ENCODE data around the gene FBXL14. TPM values are rescaled to one million over a fixed set of nuclear protein-coding genes. Genes with fewer than 3 reads are reported as not detected.

FBXL14 gene, protein sequence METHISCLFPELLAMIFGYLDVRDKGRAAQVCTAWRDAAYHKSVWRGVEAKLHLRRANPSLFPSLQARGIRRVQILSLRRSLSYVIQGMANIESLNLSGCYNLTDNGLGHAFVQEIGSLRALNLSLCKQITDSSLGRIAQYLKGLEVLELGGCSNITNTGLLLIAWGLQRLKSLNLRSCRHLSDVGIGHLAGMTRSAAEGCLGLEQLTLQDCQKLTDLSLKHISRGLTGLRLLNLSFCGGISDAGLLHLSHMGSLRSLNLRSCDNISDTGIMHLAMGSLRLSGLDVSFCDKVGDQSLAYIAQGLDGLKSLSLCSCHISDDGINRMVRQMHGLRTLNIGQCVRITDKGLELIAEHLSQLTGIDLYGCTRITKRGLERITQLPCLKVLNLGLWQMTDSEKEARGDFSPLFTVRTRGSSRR
- 8.6 and 13.5 TPM in 2 replicates for total RNA-seq
- 10.7 and 11.7 TPM in 2 replicates for polyA plus RNA-seq

DNA sequence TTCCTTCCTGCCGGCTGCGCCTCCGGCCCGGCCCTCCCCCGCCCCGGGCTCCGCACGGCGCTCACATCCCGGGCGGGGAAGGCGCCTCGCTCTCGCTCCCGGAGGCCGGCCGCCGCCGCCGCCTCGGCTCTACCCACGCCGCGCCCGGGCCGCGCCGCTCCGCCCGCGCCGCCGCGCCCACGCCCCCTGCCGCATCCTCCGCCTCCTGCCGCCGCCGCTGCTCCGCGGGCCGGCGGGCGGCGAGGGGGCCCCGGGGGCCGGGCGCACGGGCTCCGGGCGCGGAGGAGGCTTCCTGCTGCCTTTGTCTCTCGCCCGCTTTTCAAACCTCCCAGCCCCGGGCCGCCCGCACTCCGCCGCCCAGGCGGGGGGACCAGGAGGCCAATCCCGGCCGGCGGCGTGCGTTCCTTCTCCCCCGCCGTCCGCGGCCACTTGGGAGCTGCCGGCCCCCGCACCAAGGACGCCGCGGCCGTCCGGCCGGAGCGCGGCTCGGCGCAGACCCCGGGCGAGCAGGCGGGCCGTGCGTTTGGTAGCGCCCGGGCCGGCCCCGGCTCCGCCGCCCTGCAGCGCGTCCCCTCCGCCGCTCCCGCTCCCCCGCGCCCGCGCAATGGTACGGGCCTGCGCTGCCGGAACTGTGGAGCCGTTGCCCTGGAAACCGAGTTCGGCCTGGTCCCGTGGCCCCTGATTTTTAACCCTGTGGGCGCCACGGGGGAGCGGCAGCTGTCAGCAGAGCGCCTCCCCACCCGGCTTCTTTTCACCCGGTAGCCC lies at the start of gene FBXL14:
Gene FBXL14 (minus strand): TSS at position 321 of the 765 bp plus-strand sequence. CDS start 515 bp downstream, outside the sequence.
- H3K9me2 ChIP-seq (replicated peaks; ENCODE audit: insufficient read depth) = no peaks in the 10 kb centered on the region
- H3K4me1 ChIP-seq (ENCODE audit: insufficient read depth) = peaks cover 39% of the 10 kb centered on the region
- no peaks in the 10 kb centered on the region for H3K9me3 ChIP-seq (ENCODE audit: low read depth)
- no peak for TF ChIP-seq EZH2 (IDR thresholded peaks at IDR 0.05; ENCODE audit: borderline replicate concordance)
- no peak for TF ChIP-seq EZH2phosphoT487 (IDR thresholded peaks at IDR 0.05; ENCODE audit: low read depth, severe bottlenecking, unreplicated experiment)
- TF ChIP-seq, protein P1, sequence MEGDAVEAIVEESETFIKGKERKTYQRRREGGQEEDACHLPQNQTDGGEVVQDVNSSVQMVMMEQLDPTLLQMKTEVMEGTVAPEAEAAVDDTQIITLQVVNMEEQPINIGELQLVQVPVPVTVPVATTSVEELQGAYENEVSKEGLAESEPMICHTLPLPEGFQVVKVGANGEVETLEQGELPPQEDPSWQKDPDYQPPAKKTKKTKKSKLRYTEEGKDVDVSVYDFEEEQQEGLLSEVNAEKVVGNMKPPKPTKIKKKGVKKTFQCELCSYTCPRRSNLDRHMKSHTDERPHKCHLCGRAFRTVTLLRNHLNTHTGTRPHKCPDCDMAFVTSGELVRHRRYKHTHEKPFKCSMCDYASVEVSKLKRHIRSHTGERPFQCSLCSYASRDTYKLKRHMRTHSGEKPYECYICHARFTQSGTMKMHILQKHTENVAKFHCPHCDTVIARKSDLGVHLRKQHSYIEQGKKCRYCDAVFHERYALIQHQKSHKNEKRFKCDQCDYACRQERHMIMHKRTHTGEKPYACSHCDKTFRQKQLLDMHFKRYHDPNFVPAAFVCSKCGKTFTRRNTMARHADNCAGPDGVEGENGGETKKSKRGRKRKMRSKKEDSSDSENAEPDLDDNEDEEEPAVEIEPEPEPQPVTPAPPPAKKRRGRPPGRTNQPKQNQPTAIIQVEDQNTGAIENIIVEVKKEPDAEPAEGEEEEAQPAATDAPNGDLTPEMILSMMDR (IDR thresholded peaks at IDR 0.05; ENCODE audit: poor library complexity) = no peak
- H3K79me2 ChIP-seq = peaks cover 47% of the 10 kb centered on the region
- 3% methylated on average over 35 of the region's 115 CpGs for WGBS (ENCODE audit: low lambda C conversion rate, missing lambda C conversion rate)
- peak within 1 kb of the TSS; percentile 64 for H2AFZ ChIP-seq
- no peaks in the 10 kb centered on the region for H3K27me3 ChIP-seq
- no peaks in the 10 kb centered on the region for H3K36me3 ChIP-seq (replicated peaks; ENCODE audit: insufficient read depth, low read depth)
- H3K27ac ChIP-seq = peak within 1 kb of the TSS; percentile 97
- peaks cover 35% of the 10 kb centered on the region for H4K20me1 ChIP-seq (ENCODE audit: insufficient read depth, poor library complexity, severe bottlenecking)
- H3K4me3 ChIP-seq = peak within 1 kb of the TSS; percentile 94
- H3K4me2 ChIP-seq = peak within 1 kb of the TSS; percentile 97
- peak; percentile 95 for DNase-seq (ENCODE audit: low spot score)

DNA sequence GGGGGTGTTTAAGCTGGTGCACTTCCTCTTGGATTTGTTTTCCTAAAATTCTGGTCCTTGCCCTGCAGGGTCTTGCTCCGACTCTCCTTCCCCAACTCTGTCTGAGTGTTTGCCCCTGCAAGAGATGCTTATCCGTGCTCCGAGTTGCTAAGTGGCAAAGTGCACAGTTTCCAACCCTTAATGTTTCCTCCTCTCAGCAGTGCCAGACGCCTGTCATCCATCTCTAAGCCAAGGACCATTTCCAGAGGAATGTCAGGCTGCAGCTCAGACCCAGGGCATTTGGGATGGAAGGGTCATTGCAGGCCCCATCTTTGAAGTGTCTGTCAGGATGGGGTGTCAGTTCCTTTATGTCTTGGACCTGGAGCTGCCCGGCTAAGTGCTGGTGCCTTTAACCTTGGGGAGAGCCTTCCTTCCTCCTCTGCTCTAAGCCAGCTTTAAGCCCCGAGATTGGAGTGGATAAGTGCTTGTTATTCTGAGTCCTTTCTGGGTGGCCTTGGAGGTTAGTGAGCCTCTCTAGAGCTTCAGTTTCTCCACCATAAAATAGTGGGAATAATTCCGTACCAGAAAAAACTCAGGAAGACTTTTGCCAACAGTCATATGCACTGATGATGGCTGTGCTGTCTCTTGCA lies 49.6 kb upstream of the FBXL14 start:
- TF ChIP-seq EZH2 (IDR thresholded peaks at IDR 0.05; ENCODE audit: borderline replicate concordance) = no peak
- TF ChIP-seq, protein P1 (IDR thresholded peaks at IDR 0.05; ENCODE audit: poor library complexity) = no peak
- TF ChIP-seq EZH2phosphoT487 (IDR thresholded peaks at IDR 0.05; ENCODE audit: low read depth, severe bottlenecking, unreplicated experiment) = no peak
- no peaks in the 10 kb centered on the region for H3K27me3 ChIP-seq
- no peaks in the 10 kb centered on the region for H3K9me2 ChIP-seq (replicated peaks; ENCODE audit: insufficient read depth)
- H3K9me3 ChIP-seq (ENCODE audit: low read depth) = no peaks in the 10 kb centered on the region
- no peak overlapping the region for H3K4me2 ChIP-seq
- H3K36me3 ChIP-seq (replicated peaks; ENCODE audit: insufficient read depth, low read depth) = no peaks in the 10 kb centered on the region
- H3K4me1 ChIP-seq (ENCODE audit: insufficient read depth) = peaks cover 10% of the 10 kb centered on the region
- no peak overlapping the region for H3K4me3 ChIP-seq
- H4K20me1 ChIP-seq (ENCODE audit: insufficient read depth, poor library complexity, severe bottlenecking) = no peaks in the 10 kb centered on the region
- no peak overlapping the region for H3K27ac ChIP-seq
- no peak for DNase-seq (ENCODE audit: low spot score)
- no peaks in the 10 kb centered on the region for H3K79me2 ChIP-seq
- 65% methylated on average over 7 of the region's 7 CpGs for WGBS (ENCODE audit: low lambda C conversion rate, missing lambda C conversion rate)
- H2AFZ ChIP-seq = no peak overlapping the region

DNA sequence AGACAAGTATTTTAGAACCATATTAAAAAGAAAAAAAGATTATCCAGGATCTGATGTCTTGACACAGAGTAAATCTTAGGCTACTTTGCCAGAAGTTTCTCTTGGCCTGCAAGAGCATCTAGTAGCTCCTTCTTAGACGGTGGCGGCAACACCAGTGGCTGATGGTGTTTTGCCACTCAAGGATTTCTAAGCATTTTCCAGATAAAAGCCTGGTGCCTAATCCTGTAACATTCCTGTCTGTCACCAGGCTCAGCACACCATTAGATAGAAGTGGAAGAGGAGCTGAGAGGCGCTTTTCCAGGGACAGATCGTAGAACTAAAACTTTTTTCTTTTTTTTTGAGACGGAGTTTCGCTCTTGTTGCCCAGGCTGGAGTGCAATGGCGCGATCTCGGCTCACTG lies 48.7 kb upstream of the FBXL14 start:
- peaks cover 10% of the 10 kb centered on the region for H3K4me1 ChIP-seq (ENCODE audit: insufficient read depth)
- no peak overlapping the region for H3K4me2 ChIP-seq
- WGBS (ENCODE audit: low lambda C conversion rate, missing lambda C conversion rate) = 84% methylated on average over 9 of the region's 9 CpGs
- H3K9me2 ChIP-seq (replicated peaks; ENCODE audit: insufficient read depth) = no peaks in the 10 kb centered on the region
- H3K9me3 ChIP-seq (ENCODE audit: low read depth) = no peaks in the 10 kb centered on the region
- no peaks in the 10 kb centered on the region for H4K20me1 ChIP-seq (ENCODE audit: insufficient read depth, poor library complexity, severe bottlenecking)
- H3K4me3 ChIP-seq = no peak overlapping the region
- DNase-seq (ENCODE audit: low spot score) = no peak
- no peaks in the 10 kb centered on the region for H3K27me3 ChIP-seq
- H3K36me3 ChIP-seq (replicated peaks; ENCODE audit: insufficient read depth, low read depth) = no peaks in the 10 kb centered on the region
- H3K79me2 ChIP-seq = no peaks in the 10 kb centered on the region
- H2AFZ ChIP-seq = no peak overlapping the region
- TF ChIP-seq, protein P1 (IDR thresholded peaks at IDR 0.05; ENCODE audit: poor library complexity) = no peak
- TF ChIP-seq EZH2 (IDR thresholded peaks at IDR 0.05; ENCODE audit: borderline replicate concordance) = no peak
- TF ChIP-seq EZH2phosphoT487 (IDR thresholded peaks at IDR 0.05; ENCODE audit: low read depth, severe bottlenecking, unreplicated experiment) = no peak
- no peak overlapping the region for H3K27ac ChIP-seq

Data from hepatocyte (in vitro differentiated cells).